HG03108 (cell line): ENCODE results near the gene TTC3.
A peak's percentile ranks its signal among the peaks of the same experiment; 100 is the strongest.

ENCODE experiments used
- ATAC-seq: cut with Tn5 transposase; IDR thresholded peaks from one replicate; pipeline ENCODE4 v1.9.1; 2021; ENCODE audit warnings: moderate library complexity; ENCODE audit not compliant: unreplicated experiment

The TTC3 gene

DNA sequence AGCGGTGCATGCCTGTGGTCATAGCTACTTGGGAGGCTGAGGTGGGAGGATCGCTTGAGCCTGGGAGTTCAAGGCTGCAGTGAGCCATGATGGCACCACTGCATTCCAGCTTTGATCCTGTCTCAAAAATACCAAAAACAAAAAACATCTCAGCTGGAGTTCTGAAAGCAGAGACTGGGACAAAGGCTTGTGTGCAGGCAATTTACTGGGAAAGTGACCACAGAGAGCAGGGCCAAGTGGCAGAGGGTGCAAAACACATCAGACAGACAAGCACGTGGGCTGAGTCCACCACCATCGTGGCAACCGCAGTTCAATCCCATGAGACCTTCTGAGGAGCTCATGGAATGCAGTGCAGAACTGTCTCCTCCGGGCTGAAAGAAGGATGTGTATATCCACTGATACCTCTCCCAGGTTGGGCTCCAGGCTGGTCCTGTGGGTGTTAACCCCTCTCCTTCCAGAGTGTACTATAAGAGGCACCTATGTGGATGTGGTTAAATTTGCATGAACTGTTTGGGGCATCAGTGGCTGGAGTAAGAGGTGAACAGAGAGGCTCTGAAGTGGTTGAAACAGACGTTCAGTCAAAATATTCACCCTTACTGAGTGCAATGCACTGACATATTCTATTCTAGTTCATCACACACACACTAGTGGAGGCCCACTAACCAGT lies 11.0 kb upstream of the TTC3 start:
- ATAC-seq, result no peak

DNA sequence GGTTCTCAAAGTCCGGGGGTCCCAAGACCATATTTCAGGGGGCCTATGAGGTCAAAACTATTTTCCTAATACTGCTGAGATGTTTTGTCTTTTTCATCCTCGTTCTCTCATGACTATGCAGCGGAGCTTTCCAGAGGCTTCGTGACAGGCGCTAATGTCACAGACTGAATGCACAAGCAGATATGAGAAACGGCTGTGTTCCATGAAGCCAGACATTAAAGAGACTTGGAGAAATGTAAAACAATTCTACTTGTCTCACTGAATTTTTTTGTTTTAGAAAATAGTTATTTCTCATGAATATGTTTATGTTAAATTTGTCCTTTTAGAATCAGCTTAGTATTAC lies 10.5 kb upstream of the TTC3 start:
- ATAC-seq, result no peak

DNA sequence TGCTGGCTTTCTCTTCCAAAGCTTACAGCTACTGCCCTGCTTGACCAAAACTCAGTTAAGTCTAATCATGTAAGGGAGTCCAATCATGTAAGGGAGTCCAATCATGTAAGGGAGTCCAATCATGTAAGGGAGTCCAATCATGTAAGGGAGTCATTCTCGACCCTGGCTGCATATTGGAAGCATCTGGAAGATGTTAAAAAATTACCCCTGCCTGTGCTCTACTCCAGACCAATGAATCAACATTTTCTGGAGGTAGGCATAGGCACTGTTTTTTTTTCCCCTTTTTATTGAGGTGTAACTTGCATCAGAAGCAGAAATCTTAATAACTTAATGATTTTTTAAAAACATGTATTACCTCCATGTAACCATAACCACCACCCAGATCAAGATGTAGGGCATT lies 9.6 kb upstream of the TTC3 start:
- ATAC-seq, result no peak

DNA sequence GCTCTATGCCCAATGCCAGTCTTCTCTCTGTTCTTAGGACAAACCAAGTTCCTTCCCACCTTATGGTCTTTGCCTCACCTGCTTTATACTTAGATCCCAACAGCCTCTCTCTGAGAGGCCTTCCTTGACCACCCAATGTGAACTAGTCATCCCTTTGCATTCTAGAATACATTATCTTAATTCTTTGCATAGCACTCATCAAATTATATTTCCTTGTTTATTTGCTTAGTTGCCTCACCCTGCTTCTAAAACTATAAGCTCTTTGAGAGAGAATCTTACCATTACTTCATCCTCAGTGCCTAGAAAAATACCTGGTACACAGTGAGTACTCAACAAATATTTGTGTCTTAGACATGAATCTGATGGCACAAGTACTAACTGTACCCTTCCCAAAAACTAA lies 8.2 kb upstream of the TTC3 start:
- ATAC-seq, result no peak

DNA sequence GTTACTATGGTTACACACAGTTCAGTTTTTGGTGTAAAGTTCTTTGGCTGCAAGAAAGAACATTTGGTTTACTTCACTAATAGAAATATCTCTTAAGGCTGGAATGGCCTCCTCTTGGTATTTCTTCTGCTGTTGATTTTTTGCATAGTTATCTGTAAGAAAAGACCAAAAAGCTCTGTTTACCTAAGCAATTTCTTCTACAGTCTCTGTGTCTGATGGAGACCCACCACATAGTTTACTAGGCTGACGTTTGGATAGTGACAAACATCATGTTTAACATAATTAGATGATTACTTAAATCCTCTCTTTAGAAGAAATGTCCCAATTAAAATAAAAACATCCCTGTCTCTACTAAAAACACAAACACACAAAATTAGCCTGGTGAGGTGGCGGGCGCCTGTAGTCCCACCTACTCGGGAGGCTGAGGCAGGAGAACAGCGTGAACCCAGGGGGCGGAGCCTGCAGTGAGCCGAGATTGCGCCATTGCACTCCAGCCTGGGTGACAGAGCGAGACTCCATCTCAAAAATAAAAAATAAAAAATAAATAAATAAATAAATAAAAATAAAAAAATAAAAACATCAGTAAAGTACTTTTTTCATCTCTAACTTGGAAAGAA lies 7.4 kb upstream of the TTC3 start:
- no peak for ATAC-seq

DNA sequence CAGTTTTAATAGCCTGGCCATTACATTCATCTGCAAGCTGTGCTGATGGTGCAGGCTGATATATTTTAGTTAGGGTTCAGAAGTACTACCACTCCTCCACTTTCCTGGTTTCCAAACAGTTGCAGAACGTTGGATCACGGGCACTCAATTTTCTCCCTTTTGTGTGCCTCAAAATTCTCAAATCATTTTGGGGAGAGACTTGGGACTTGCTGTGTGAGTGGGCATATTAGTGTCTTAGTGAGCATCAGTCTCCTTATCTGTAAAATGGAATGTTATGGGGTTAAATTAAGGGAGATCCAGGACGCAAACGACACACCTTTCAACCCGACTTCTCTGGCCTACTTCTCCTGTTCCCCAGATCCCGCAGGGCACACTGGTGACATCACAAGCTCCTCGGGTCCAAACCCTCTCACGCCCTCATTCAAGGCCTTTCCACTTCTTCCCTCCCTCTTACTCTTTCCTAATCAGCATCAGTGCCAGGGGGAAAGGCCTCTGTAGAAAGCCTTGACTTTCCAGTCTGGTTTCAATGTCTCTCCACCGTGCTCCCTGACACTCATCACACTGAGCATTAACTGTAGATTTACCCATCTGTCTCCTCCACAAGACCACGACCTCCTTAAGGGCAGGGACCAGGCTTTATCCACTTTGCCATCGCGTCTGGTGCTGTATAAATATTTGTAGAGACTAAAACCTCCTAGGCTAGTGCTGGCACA lies 1.3 kb upstream of the TTC3 start:
- ATAC-seq, result no peak

DNA sequence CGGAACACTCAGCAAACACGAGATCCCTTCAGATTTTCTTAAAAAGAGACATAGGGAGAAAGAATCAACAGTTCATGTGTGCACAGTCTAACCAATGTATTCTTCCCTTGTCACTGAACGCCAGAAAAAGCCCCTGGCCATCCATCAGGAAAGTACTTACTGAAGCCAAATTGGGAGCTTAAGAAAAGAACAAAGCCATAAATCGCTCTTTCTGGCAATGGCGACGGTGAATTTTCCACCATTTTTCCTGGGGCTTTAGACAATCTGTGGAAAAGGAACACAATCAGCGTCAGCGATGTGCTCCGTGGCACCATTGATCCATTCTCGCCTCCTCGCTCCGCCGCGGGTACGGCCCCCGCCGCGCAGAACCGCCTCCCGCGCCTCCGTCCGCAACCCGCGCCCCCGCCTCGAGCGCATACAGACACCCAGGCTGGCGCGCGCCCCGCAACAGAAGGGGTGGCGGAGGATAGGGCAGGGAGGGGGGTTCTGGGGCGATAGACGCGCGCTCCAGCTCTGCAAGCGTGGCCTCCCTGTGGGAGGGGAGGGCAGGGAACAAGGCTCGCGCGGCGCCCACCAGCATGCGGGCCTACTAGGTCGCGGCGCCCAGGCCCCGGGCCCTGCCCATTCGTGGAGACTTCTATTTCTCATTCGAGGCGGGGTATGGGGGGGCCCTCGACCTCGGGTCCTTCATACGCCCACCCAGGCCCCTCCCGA lies 623 bp upstream of the TTC3 start:
- peak; percentile 25 for ATAC-seq

DNA sequence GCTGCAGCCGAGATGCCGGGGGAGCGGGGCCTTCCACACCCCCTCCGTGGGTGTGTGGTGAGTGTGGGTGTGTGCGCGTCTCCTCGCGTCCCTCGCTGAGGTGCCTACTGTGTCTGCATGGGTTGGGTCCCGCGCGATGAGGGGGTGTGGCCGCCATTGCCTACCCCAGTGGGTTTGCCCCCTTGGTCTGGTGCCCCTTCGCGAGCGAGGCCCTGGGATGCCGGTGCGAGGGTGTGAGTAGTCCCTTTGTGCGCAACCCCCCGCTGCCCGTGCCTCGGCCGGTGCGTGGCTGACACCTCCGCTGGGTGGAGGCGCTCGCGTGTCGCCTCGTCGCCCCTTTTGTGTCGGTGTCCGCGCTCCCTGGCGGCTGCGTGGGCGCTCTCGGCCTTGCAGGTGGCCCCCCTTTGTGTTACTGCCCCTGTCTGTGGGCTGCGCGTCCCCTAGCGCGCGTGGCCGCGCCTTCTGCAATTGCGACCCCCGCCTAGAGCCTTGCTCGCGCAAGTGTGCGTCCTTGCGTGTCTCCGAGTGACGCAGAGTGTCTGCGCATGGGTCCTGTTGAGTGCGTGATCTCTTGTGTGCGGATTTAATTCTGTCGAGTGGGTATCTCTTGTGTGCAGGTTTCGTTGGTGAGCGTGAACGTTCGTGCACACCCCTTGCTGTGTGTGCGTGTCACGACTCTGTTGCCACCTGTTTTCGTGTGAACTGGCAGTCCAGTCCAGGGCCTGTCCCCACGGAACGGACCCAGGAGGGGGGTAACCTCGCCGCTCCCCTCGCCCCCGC lies 553 bp downstream of the TTC3 start:
- peak; percentile 20 for ATAC-seq

DNA sequence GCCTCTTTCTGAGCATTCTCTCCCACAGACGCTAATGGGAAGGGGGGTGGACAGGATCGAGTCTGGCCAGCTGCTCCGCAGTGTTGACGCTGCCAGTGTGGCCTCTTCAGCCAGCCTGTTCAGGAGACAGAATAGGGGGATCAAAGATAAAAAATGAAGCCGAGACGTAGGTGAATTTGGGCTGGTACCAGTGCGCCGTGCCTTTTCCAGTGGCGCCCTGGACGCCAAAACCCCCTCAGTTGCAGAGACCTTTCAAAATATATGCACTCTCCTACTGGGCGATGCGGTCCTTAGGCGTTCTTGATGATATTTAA lies 1.1 kb downstream of the TTC3 start:
- ATAC-seq, result no peak

DNA sequence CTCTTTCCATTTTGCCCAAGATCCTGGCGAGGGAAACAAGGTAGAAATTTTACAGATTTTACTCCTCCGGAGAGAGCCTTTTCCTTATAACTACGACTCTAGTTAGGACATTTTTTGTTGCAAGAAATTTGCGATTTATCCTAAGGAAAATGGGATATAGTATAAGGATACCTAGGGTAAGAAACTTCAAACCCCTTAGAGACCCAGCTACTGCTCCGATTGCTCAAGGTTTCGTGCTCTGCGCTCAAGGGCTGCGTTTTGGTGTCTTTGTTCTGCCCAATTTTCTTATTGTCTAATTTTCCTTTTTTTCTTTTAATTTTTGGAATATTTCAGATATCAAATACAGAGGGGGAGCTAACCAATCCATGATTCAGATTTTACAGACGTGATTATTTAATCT lies 1.5 kb downstream of the TTC3 start:
- ATAC-seq, result no peak

DNA sequence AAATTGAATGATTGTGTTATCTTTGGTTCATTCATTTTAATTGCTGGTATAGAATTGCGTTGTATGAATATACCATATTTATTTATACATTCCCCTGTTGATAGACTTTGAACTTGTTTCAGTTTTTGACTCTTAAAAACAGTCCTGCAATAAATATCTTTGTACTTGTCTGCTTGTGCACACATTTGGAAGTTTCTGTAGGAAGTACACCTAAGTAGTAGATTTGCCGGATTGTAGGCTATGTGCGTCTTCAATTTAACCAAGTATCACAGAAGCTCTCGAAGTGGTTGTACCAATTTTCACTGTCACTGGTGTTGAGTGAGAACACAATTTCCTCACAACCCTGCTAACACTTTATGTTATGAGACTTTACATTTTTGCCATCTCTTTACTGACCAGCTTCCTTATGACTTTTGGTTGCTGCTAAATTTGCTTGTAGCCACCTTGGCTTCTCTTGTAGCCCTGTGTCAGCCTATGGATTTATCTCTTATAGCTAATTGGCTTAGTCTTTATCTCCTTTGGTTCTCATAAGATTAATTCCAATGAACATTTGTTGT lies 2.2 kb downstream of the TTC3 start:
- ATAC-seq, result no peak

DNA sequence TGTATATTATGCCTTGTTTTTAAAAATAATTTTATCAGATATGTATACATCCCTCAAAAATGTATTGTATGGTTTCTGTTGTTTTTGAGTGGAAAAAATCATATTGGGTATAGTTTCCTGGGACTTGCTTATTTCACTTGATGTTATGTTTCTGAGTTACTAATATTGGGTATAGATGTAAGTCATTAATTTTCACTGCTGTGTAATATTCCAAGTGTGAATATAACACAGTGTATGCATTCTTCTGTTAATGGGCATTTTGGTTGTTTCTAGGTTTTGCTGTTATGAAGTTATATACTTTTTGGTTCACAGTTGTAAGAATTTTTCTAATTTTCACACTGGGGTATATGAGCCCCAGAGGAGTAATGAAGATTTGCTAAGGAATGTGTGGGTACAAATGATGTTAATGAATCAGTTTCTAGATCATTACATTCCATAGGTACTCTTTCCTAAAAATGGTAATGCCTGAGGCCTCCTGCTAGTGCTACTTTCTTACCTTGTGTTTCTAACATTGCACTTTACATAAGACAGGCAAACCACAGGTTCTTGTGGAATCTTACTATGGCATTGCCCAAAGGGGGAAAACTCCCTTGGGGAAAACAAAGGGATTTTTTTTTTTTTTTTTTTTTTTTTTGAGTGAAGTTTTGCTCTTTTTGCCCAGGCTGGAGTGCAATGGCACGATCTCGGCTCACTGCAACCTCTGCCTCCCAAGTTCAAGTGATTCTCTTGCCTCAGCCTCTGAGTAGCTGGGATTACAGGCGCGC lies 3.2 kb downstream of the TTC3 start:
- ATAC-seq, result no peak

DNA sequence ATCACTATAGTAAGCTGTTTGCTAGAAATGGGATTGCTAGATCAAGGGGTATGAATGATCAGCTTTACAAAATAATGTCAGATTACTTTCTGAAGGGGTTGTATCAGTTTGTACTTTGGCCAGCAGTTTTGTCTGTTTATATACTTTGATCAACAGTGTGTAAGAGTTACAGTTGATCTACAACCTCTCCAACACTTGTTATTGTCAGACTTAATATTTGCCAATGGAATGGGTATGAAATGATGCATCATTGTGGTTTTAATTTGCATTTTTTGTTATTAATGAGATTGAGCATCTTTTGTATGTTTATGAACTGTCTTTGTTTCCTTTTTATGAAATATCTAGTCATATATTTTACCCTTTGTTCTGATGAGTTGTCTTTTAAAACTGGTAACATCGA lies 4.3 kb downstream of the TTC3 start:
- no peak for ATAC-seq

DNA sequence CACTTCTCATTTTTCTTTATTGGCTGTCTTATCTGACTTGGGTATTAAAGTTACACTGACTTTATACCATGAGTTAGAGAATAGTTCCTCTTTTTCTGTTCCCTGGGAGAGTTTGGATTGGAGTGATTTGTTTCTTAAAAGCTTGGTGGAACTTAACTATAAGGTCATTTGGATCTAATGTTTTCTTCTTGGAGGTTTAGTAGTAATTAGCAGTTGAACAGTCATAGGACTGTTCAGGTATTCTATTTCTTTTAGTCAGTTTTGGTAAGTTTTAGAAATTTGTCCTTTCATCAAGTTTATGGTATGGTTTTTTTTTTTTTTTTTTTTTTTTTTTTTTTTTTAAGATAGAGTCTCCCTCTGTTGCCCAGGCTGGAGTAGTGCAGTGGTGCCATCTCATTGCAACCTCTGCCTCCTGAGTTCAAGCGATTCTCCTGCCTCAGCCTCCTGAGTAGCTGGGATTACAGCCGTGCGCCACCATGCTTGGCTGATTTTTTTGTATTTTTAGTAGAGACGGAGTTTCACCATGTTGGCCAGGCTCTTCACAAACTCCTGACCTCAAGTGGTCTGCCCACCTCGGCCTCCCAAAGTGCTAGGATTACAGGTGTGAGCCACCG lies 6.3 kb downstream of the TTC3 start:
- no peak for ATAC-seq

DNA sequence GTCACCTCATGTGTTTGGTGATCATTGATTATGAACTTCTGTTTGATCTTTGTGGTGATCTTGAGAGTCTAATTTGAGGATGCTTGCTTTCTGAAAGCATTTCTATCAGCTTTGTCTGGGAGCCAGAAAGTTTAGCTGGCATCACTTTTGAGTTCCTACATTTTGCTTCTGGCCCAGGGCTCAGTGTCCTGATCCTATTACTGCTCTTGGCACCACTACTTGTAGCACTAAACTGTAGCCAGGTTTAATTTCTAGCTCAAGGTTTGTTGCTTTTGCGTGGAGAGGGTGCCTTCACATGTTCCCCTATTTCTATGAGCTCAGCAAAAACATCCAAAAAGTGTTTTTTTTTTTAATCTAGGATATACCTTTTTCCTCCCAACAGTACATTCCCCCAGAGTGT lies 9.3 kb downstream of the TTC3 start:
- no peak for ATAC-seq

DNA sequence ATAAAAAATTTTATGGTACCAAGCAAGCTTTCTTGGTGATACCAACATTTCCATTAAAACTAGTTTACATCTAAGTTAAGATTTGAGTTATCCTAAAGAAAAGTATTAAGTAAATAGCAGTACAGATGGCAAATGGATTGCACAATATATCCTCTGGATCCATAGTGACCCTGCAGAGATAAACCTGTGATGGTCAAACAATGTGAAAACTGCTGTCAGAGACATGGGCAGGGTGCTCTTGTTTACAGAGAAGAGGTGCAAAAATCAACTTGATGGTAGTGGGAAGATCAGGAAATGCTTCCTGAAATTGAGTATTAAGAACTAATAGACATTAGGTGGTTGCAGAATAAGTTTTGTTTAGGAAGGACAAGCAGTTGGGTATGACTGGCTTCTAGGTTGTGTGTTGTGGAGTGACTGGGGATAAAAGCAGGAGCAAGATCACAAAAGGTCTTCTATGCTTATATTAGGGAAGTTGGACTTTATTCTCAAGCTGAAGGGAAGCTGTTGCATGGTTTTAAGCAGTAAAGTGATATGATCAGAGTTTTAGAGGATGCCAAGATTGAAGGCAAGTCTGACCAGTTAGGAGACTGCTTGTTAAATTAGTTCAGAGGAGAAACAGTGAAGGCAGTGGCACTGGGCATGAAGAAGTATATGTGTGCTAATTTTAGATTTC lies 9.9 kb downstream of the TTC3 start:
- ATAC-seq, result no peak

DNA sequence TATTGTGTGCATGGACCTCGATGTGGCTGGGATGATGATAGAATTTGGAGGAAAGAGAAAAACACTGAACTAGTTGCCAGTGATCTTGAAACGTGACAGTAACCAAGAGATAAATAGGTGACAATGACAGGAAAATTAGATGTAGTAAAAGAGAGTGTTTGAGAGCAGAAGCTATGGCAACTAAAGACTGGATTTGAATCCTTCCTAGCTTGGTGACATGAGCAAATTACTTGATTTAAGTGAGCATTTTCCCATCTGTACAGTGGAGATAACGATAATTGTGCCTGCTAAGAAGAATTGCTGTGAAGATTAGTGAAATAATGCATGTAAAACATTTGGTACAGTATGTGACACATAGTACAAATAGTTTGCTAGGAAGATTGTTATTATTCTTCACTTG lies 12.7 kb downstream of the TTC3 start:
- no peak for ATAC-seq

DNA sequence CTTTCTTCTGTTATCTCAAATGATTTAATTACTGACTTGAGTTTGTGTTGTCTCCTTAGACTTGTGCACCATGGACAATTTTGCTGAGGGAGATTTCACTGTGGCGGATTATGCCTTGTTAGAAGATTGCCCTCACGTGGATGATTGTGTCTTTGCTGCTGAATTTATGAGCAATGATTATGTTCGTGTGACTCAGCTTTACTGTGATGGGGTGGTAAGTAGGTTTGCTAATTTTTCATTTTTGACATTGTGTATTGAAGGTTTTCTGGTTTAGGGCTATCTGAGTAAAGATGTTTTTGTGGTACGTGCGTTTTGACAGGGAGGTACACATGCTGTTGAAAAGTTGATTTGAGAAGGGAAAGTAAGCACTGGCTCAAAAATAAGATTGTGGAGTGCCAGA lies 14.1 kb downstream of the TTC3 start:
- ATAC-seq, result no peak

DNA sequence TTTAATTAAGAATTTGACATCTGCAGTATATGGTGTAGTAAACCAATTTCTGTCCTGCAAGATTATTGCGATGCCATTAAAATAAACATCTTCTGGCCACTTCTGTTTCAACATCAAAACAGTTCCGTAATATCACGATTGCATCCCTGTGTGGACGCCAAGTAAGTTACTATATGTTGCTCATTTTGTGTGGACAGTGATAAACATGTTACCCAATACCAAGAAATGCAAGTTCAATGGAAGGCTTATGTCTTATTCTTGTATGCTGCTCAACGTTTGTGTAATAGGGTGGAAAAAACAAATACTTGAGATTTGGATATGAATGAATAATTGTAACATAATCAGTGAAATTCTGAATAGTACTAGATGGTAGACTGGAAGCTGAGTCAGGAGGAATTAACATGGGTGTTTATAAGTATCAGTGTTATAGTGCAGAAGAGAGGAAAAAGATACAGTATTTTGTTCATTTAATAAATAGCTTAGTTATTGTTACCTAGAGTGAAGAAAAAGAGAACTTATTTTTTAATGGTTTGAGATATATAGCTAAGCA lies 15.2 kb downstream of the TTC3 start:
- ATAC-seq, result no peak
